Limb (tissue), 2 donors: ENCODE results near the gene HMGN4.
A peak's percentile ranks its signal among the peaks of the same experiment; 100 is the strongest.
"Not testable (repeated sequence)": the region's sequence is repeated elsewhere in the genome, so short reads cannot be mapped to it uniquely, and the experiment has no call there.

Source experiments
- DNase-seq, 2 donors: peaks; one replicate each; pipeline ENCODE4 v3.0.0-alpha.2; 2016; ENCODE audit errors: extremely low spot score in 2 of 2

Gene HMGN4

DNA sequence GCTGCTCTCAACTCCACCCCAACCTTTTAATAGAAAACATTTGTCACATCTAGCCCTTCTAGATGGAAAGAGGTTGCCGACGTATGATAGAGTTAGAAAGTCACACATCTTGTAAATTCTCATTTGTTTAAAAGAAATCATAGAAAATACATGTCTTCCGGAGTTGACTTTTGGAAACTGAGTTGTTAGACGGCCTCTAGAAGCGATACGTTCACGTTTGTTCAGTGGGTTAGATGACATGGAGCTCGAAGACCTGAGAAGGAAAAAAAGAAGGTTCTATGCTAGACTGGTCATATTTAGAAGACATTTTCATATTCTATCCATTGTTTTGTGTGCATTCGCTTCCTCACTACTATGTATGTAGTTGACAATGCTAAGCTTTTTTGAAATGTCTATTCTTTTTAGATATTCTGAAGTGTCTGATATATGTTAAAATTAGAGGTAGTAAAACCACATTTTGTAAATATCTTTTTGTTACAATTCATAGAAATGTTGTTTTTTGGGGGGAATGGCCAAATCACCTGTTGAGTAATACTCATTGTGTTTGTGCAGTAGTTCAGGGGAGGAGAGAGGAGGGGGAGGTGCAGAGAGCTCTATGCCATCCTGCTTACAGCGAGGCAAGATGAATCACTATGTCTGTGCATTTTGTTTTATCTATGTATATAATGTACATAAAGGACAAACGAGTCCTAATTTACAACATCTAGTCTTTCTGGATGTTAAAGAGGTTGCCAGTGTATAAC lies 15.5 kb upstream of the HMGN4 start:
- DNase-seq = not testable (repeated sequence)

DNA sequence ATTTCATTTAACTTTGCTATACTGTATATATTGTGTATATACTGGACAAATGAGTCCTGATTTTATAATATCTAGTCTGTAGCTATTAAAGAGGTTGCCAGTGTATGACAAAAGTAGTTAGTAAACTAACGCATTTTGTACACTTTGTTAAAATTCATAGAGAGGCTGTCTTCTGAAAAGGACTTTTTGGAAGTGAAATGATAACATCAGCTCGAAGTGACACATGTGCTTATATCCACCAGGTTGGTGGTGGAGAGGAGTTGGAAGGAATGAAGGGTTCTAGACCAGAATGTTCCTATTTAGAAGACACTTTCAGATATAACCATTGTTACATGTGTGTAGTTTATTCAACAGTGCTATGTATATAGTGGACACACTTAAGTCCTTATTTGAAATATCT lies 13.9 kb upstream of the HMGN4 start:
- not testable (repeated sequence) for DNase-seq

DNA sequence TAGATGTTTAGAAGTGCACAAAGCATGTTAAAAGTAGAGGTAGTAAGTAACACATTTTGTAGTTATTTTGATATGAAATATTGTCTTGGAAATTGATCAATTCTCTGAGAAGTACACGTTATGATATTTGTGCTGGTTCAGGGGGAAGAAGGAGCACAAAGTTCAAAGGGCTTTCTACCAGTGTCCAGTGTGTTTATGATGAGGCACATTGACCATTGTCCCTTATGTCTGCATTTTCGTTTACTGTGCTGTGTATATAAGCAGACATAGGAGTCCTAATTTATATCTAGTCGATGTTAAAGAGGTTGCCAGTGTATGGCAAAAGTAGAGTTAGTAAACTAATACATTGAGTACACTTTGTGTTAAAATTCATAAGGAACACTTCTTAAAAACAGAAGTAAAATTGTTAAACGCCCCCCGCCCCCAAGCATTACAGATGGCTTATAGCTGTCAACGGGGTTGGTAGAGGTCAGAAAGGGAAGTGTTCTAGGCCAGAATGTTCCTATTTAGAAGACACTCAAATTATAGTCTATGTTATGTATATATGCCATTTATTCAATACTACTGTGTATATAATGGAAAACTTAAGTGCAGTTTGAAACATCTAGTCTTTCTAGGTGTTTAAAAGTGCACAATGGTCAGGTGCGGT lies 13.3 kb upstream of the HMGN4 start:
- no peak for DNase-seq

DNA sequence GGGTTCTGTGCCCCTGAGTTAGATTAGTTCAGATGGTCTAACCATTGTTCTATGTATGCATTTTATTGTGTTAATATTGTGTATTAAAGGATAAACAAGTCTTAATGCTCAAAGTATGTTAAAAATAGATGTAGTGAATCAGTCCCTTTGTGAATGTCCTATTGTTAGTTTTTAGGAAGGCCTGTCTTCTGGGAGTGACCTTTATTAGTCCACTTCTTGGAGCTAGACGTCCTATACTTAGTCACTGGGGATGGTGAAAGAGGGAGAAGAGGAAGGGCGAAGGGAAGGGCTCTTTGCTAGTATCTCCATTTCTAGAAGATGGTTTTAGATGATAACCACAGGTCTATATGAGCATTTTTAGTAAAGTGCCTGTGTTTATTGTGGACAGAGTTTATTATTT lies 12.3 kb upstream of the HMGN4 start:
- DNase-seq = no peak

DNA sequence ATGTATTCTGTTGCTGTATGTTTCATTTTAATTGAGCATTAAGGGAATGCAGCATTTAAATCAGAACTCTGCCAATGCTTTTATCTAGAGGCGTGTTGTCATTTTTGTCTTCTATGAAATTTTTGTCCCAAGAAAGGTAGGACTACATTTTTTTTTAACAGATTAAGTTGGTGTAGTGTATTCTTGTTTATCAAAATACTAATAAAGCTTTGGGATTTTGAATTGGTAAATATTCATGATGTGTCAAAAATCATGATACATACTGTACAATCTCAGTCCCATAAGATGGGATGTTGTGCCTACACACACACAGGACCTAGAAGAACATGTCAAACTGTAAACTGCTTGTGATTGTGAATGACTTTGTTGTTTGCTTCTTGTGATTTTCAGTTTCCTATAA lies 11.2 kb upstream of the HMGN4 start:
- no peak for DNase-seq

DNA sequence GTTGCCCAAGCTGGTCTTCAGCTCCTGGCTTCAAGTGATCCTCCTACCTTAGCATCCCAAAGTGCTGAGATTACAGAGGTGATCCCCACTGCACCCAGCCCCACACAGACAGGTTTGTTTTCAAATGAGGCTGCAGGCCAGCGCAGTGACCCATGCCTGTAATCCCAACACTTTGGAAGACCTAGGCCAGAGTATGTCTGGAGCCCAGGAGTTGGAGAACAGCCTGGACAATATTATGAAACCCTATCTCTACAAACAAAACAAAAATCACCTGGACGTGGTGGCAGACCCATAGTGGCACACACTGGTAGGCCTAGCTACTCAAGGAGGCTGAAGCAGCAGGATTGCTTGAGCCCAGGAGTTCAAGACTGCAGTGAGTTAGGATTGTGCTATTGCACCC lies 8.0 kb upstream of the HMGN4 start:
- no peak for DNase-seq

DNA sequence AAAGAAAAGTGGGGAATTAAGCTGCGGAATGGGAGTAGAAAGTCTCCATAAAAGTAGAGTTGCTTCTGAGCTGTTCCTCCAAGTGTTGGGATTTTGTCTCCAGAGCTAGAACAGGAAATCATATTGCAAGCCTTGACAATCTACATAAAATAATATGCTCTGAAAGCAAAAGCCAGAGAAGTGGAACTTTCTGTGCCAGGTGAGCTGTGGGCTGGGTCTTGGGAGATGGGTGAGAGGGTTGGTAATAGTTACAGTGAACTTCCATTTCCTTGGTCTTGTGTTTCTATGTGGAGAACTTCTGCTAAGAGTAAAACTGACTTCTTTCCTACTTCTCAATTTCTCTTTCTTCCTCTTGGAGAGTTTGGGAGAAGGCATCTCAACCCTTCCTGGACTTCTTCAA lies 6.3 kb upstream of the HMGN4 start:
- no peak for DNase-seq

DNA sequence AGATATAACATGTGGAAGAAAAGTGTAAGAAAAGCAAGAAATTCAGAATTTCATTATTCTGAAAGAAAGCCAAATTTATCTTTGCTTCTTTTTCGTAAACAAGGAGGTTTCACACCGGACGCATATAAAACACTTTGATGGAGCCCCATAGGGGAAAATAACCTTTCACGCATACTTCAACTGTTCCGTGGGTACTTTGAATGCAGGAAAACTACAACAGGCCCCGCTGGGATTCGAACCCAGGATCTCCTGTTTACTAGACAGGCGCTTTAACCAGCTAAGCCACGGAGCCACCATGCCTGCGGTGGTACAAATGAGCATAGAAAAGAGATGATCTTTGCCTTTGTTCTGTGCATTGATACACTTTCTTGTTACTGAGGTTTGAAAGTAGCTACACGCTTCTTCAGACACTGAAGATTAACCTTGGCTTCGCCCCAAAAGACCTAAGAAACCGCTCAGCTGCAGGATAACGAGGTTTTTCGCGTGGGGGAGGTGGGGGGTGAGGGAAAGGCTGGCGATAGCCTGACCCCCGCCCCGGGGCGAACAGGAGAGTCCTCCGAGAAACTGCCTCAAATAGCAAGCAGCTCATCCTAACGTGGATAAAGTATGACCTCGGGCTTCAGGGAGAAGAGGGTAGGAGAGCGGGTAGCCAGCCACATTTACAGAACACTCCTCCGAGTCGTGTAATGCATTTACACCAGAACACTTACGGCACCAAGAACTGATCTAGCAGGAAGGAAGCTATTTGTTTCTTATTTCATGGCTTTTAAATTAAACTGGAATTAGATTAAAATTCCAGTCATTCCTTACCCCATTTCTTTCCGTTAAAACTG lies 5.3 kb upstream of the HMGN4 start:
- DNase-seq = peak; percentile 88 to 94

DNA sequence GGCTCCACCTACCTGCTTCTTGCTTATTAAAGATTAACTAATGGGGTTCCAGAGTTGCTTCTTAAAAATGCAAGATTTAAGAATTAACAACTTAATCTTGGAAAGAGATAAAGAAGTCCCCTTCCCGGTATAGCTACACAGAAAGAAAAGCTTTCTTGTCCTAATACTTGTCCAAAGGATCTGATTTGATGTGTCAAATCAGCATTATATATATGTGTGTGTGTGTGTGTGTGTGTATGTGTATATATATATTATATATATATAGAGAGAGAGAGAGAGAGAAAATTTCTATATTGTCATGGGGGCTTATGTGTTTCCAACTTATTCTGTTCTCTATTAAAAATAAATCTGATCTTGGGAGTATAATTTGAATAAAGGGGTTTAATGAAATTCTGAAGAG lies 4.6 kb upstream of the HMGN4 start:
- no peak for DNase-seq

DNA sequence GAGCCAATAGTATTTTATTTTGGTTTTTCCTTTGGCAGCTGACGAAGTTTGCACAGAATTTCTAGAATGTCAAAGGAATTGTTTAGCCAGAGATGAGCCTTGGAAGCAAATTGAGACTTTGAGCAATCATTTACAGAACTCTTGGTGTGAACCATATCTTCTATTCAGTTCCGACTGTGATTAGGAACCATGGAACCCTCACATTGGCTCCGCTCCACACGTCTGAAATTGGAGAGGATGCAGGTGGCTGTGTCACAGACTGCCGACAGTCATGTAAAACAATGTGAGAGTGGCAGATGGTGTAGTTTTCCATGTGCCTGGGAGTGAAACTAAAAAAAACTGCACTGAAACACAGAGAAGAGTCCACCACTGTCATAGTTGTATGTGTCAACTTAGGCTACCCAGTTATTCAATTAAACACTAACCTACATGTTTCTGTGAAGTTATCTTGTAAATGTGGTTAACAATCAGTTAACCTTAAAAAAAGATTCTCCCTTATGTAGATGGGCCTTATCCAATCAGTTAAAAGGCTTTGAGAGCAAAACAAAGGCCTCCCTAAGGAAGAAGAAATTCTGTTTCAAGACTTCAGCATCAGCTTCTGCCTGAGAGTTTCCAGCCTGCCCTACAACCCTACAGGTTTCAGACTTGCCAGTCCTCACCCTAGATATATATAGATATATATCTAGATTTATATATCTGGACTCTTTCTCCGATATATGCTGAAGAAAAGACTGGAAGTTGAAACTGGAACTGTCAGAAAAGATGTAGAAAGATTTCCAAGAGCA lies 3.3 kb upstream of the HMGN4 start:
- DNase-seq = peak; percentile 18 to 40

DNA sequence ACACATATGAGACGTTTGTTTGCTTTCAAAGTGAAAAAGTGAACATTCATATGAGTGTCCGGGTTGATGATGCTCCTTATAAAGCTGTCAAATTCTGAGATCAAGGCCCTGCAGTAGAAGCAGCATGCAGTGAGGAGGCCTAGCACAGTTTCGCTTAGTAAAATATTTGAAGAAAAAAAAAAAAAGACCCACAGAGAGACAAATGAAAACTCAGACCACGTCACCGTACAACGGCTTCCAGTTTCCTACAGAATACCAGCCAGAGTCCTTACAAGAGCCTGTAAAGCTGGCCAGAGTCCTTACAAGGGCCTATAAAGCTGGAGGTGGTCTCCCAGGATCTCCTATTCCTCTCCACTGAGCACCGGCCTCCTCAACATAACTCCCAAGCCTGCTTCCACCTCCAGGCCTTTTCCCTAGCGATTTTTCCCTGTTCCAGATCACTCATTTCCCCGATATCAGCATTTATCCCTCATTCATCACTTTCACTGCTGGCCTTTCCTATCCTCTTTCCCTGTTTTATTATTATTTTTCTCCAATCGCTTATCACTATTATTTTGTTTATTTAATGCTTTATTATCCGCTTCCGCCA lies 1.5 kb upstream of the HMGN4 start:
- peak; percentile 40 to 62 for DNase-seq

DNA sequence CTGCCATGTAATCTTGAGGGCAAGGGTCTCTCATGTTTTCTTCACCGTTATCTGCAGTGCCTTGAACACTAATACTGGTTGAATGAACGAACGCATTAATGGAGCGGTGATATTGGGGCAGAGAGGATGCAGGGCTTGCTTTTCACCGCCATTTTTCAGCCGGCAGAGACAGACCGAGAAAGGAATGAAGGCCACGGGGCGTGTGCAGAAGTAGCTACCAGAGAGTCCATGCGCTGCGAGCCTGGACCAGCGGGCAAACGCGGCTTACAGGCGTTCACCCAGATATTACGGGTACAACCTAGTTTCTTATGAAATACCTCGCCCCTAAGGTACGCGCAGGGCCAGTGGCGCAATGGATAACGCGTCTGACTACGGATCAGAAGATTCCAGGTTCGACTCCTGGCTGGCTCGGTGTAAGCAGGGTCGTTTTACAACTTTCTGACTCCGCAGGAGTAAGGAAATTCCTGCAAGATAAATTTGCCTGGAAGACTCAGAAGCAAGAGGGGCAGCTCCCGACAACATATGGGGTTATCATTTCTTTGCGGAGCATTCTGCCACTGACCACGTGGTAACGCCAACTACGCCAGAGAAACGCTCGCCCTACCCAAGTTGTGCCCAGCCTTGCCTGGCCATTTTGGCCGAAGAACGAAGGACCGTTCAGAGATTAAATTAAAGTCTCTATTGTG lies 863 bp upstream of the HMGN4 start:
- DNase-seq = peak; percentile 87 to 96

DNA sequence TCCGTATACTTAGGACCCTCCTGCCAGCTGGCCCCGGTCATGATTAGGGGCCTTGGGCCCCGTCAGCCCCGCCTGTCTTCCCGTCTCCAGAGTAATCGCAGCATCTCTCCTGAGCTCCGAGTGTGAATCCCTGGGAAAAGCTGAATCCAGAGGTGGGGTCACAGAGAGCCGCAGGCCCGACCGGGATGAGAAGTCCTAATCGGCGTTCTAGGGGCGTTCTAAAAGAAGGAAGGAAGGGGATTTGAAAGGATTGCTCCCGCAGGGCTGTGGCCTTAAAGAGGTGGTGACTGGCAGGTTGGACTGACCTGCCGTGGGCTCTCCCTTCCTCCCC lies 371 bp downstream of the HMGN4 start:
- DNase-seq = peak in 1 of 2 donors; percentile 10

DNA sequence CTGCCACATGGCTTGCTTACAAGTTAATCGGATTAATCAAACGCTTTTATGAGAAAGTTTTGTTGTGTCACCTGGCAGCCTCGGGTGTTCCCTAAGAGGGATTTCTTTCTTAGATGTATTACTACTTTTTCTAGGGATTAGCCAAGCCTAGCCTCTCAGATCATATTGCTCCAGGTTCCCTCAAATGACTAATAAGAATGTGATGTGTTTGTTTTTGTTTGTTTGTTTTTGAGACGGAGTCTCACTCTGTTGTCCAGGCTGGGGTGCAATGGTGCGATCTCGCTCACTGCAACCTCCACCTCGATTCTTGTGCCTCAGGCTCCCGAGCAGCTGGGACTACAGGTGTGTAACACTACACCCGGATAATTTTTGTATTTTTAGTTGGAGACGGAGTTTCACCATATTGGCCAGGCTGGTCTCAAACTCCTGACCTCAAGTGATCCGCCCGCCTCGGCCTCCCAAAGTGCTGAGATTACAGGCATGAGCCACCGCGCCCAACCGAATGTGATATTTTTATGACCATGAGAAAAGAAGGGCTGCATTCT lies 977 bp downstream of the HMGN4 start:
- DNase-seq = no peak

DNA sequence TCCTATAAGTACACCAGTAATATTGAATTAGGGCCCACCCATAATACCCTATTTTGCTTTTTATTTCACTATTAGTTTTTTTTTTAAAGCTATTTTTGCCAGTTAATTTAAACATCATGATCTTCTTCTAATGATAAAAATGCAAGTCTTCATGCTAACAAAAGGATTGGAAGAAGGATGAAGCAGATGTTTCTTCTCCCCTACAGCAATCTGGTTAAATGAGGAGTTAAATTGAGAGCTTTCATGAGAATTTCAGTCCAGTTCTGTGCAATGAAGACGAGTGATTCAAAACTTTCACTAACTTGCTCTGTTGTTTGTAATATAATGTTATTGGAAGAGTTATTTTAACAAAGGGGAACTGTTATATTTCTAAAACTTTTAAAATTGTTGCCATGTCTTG lies 3.4 kb downstream of the HMGN4 start:
- no peak for DNase-seq

DNA sequence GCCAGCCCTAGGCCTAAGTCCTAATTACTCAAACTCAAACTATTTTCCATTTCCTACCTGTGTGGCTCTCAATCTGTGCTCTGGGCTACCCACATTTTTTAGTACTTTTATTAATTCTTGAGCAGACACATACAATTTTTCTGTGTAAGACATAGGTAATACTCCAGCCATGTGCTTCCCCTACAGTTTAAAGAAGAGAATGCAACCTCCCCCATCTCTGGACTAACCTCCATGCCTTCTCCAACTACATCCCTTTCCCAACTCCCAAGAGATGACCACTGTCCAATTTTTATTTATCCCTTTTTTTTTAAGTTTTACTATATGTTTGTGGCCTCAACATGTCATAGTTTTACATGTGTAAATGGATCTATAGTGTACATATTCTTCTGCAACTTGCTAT lies 5.8 kb downstream of the HMGN4 start:
- no peak for DNase-seq

DNA sequence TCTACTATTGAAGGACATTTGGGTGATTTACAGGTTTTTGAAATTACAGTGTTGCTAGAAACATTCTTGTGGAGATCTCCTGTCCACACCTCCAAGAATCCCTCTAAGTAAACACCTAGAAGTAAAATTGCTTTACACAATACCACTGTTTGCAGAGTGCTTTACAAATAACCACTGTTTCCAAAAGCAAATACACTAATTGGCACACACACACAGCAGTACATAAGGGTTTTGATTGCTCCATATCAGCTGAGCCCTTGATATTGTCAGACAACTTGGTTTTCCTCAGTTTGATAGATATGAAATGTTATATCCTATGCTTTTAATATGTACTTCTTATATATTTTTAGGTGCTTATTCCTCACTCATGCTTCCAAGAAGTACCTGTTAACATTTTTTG lies 6.3 kb downstream of the HMGN4 start:
- no peak for DNase-seq

DNA sequence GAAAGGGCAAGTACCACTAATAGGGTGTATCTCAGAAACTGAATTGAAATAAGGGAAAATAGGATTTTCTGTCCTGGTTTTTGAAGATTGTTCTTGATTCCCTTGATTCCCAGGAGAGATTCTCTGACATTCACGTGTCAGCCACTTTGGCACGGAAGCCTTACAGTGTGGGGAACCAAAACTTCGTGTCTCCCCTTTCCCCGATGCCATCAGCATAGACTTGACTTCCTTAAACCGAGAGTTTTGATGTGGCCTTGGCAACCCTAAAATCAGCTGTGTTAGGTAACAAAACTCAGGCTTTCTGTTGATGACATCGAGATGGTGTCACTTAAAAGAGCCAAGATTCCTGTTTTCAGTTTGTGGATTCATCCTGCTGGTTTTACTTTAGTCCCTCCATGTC lies 7.5 kb downstream of the HMGN4 start:
- DNase-seq = no peak

DNA sequence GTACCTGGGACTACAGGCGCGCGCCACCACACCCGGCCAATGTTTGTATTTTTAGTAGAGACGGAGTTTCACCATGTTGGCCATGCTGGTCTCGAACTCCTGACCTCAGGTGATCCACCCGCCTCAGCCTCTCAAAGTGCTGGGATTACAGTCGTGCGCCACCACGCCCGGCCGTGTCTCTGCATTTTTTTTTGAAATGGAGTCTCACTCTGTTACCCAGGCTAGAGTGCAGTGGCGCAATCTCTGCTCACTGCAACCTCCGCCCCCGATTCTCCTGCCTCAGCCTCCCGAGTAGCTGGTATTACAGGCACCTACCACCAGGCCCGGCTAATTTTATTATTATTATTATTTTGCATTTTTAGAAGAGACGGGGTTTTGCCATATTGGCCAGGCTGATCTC lies 9.2 kb downstream of the HMGN4 start:
- DNase-seq = not testable (repeated sequence)

DNA sequence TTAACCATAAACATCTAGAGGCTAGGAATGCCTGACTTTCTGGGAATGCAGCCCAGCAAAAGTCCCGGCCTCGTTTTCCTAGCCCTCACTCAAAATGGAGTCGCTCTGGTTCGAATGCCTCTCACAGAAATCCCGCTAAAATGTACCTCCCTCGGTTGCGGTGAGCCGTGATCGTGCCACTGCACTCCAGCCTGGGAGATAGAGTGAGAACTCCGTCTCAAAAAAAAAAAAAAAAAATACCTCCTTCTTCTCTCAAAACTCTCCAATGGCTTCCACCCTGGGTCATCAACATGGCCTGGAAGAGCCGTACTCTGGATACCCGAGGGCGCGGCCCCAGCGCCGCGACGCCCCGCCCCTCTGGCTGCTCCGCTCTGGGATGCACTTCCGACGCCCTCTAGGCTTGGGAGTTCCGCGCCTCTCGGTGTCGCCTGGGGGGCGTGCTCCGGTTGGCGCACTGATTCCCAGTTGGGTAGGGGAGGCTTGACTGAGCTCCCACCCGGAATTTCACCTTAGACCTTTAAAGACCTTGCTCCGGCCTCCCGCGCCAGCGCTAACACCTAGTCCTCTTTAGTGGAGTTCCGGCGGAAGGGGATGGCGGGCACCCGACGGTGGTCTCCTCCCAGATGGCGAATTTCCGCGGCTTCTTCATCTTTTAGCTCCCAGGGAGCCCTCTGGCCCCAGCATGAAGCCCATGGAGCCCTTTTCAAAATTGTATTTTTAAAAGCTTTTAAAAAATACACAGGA lies 12.3 kb downstream of the HMGN4 start:
- DNase-seq = peak; percentile 70 to 81
